ENCODE results near the gene SLFN5.
A peak's percentile ranks its signal among the peaks of the same experiment; 100 is the strongest.
"Not testable (repeated sequence)": the region's sequence is repeated elsewhere in the genome, so short reads cannot be mapped to it uniquely, and the experiment has no call there.

SLFN5 gene

DNA sequence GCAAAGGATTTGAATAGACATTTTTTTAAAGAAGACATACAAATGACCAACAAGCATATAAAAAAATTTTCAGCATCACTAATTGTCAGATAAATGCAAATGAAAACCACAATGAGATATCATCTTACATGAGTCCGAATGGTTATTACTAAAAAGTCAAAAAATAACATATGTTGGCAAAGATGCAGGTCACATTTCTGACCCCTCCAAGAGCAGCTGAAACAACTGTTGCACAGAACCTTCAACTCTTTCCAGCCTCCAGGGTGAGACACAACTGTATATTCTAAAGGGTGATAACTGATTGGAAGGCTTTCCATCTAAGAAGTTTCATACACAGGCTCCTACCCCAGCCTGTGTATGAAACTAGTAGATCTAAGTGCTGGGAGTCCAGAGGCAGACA lies 51.9 kb downstream of the SLFN5 start:
- no peak for DNase-seq

GRCh38 chr17:35295686-35296085 lies 52.8 kb downstream of the SLFN5 start:
- no peak for DNase-seq

GRCh38 chr17:35297666-35298065 lies 54.8 kb downstream of the SLFN5 start:
- DNase-seq = no peak

GRCh38 chr17:35298639-35299038 lies 55.8 kb downstream of the SLFN5 start:
- DNase-seq = no peak

GRCh38 chr17:35299135-35299534 lies 56.3 kb downstream of the SLFN5 start:
- no peak for DNase-seq

DNA sequence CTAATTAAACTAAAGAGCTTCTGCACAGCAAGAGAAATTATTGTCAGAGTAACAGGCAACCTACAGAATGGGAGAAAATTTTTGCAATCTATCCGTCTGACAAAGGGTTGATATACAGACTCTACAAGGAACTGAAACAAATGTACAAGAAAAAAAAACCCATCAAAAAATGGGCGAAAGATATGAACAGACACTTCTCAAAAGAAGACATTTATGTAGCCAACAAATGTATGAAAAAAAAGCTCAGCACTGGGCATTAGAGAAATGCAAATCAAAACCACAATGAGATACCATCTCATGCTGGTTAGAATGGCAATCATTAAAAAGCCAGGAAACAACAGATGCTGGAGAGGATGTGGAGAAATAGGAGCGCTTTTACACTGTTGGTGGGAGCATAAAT lies 66.5 kb downstream of the SLFN5 start:
- not testable (repeated sequence) for DNase-seq

- no peak for DNase-seq
Measured at GRCh38 chr17:35312346-35312745, 69.5 kb downstream of the SLFN5 start.

GRCh38 chr17:35312790-35313711 lies 70.2 kb downstream of the SLFN5 start:
- peak; percentile 49 for DNase-seq

DNA sequence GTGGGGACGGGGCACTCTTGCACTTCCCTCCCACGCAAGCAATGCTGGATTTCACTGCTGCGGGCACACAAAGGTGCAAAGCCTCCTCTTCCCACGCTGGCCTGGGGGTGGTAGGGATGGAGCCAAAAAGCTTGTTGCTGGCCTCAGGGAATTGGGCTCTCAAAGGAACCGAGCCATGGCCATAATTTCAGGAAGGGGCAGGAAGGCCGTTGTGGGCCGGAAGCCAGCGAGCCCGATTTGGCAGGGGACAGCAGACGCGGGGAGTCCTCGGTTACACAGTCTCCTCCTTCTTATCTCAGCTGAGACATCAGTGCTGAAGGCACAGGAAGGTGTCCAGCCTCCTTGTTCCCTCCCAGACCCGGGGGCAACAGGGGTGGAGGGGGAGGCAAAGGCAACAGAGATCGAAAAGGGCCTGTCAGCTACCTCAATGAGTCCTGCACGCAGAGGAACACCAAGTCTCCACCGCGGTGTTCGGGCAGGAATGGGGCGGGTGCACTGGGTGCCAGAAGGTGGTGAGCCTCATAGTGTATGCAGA lies 71.1 kb downstream of the SLFN5 start:
- peak; percentile 24 for DNase-seq

GRCh38 chr17:35314415-35315216 lies 71.7 kb downstream of the SLFN5 start:
- DNase-seq = no peak

DNA sequence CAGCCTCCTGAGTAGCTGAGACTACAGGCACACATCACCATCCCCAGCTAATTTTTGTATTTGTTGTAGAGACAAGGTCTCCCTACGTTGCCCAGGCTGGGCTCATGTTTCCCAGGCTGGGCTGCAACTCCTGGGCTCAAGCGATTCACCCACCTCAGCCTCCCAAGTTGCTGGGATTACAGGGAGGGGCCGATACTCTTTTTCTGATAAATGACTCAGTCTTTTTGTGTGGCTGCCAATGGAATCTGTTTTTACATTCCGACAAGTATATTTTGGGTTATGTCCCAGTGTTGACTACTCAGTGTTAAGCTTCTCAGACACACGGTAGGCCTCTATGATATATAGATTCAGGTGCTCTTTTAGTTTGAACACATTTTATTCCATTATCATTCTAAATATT lies 72.4 kb downstream of the SLFN5 start:
- no peak for DNase-seq

DNA sequence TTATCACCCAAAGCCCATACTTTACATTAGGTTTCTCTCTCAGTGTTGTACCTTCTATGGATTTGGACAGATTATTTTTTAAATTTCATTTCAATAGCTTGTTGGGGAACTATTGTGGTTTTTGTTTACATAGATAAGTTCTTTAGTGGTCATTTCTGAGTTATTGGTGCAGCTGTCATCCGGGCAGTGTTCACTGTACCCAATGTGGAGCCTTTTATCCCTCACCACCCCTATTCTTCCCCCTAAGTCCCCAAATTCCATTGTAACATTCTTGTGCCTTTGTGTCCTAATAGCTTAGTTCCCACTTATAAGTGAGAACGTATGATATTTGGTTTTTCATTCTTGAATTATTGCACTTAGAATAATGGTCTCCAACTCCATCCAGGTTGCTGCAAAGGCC lies 73.1 kb downstream of the SLFN5 start:
- DNase-seq = no peak

- no peak for DNase-seq
Measured at GRCh38 chr17:35322749-35323148, 79.9 kb downstream of the SLFN5 start.
